Peyer's patch (tissue), 4 donors: ENCODE data around the gene COQ4. TPM values are rescaled to one million over a fixed set of nuclear protein-coding genes. Genes with fewer than 3 reads are reported as not detected.

ENCODE experiments used
- DNase-seq, 3 donors: peaks; one replicate each; pipeline ENCODE4 v3.0.0-alpha.2; 2017 to 2019
- H3K27ac ChIP-seq, 4 donors: fragments of 200-600 bp; sonication (generic); one replicate each; pipeline ENCODE4 v1.5.1; 2016 to 2019
- H3K27me3 ChIP-seq, 2 donors: fragments of 200-600 bp; sonication (generic); one replicate each; pipeline ENCODE4 v1.5.1; 2019
- H3K36me3 ChIP-seq, 3 donors: fragments of 200-600 bp; sonication (generic); one replicate each; pipeline ENCODE4 v1.5.1; 2016 to 2019
- H3K4me1 ChIP-seq, 4 donors: fragments of 200-600 bp; sonication (generic); one replicate each; pipeline ENCODE4 v1.5.1; 2016 to 2019
- H3K4me3 ChIP-seq, 4 donors: fragments of 200-600 bp; sonication (generic); 1 replicate in 3 of 4; 2 replicates in 1 of 4; pipeline ENCODE4 v1.5.1; 2016 to 2019; ENCODE audit warnings: mild to moderate bottlenecking in 1 of 4
- H3K9me3 ChIP-seq, 4 donors: fragments of 200-600 bp; sonication (generic); one replicate each; pipeline ENCODE4 v1.5.1; 2016 to 2019; ENCODE audit warnings: mild to moderate bottlenecking in 1 of 4
- POLR2A ChIP-seq, 2 donors: fragments of 450-650 bp; IDR thresholded peaks; one replicate each; pipeline ENCODE4 v1.5.1; 2017; ENCODE audit warnings: antibody characterized with exemption in 2 of 2, mild to moderate bottlenecking in 2 of 2, moderate library complexity in 2 of 2
- total RNA-seq, 4 donors: library from RNA; depleted of rRNA; stranded (reverse); fragments of >200 nt; gene quantifications; one replicate each; pipeline ENCODE4 v1.1.0, GENCODE V29; 2016
- TF ChIP-seq, protein P1 (sequence below), 6 experiments: fragments of 450-650 bp in 4 of 6; fragments of 200-600 bp in 2 of 6; sonication (generic) in 1 of 6; IDR thresholded peaks; one replicate each; pipeline ENCODE4 v1.5.1; 2017 to 2019; ENCODE audit warnings: antibody characterized with exemption in 6 of 6, mild to moderate bottlenecking in 3 of 6, moderate library complexity in 1 of 6

COQ4 gene
- total RNA-seq, 4 donors from 2014 or later: 65.2 to 191 (median 132) TPM

DNA sequence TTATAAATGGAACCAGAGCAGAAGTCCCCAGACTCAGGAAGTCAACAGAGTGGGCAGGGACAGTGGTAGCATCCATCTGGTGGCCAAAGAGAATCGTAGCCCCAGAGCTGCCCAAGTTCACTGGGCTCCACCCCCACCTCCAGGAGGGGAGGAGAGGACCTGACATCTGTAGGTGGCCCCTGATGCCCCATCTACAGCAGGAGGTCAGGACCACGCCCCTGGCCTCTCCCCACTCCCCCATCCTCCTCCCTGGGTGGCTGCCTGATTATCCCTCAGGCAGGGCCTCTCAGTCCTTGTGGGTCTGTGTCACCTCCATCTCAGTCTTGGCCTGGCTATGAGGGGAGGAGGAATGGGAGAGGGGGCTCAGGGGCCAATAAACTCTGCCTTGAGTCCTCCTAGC lies 38.2 kb downstream of the COQ4 start:
- Histone ChIP-seq H3K27ac (no peak overlapping the region), H3K4me3 (no peak overlapping the region), H3K4me1 (peaks cover 0 to 17% (median 1%) of the 10 kb centered on the region in 4 donors), H3K36me3 (peaks cover 0 to 15% (median 0%) of the 10 kb centered on the region in 3 donors), H3K27me3 (no peaks in the 10 kb centered on the region), H3K9me3 (no peaks in the 10 kb centered on the region)
- DNase-seq: no peak
- TF ChIP-seq, protein P1, sequence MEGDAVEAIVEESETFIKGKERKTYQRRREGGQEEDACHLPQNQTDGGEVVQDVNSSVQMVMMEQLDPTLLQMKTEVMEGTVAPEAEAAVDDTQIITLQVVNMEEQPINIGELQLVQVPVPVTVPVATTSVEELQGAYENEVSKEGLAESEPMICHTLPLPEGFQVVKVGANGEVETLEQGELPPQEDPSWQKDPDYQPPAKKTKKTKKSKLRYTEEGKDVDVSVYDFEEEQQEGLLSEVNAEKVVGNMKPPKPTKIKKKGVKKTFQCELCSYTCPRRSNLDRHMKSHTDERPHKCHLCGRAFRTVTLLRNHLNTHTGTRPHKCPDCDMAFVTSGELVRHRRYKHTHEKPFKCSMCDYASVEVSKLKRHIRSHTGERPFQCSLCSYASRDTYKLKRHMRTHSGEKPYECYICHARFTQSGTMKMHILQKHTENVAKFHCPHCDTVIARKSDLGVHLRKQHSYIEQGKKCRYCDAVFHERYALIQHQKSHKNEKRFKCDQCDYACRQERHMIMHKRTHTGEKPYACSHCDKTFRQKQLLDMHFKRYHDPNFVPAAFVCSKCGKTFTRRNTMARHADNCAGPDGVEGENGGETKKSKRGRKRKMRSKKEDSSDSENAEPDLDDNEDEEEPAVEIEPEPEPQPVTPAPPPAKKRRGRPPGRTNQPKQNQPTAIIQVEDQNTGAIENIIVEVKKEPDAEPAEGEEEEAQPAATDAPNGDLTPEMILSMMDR (IDR thresholded peaks at IDR 0.05): no peak
- TF ChIP-seq POLR2A (IDR thresholded peaks at IDR 0.05): no peak

DNA sequence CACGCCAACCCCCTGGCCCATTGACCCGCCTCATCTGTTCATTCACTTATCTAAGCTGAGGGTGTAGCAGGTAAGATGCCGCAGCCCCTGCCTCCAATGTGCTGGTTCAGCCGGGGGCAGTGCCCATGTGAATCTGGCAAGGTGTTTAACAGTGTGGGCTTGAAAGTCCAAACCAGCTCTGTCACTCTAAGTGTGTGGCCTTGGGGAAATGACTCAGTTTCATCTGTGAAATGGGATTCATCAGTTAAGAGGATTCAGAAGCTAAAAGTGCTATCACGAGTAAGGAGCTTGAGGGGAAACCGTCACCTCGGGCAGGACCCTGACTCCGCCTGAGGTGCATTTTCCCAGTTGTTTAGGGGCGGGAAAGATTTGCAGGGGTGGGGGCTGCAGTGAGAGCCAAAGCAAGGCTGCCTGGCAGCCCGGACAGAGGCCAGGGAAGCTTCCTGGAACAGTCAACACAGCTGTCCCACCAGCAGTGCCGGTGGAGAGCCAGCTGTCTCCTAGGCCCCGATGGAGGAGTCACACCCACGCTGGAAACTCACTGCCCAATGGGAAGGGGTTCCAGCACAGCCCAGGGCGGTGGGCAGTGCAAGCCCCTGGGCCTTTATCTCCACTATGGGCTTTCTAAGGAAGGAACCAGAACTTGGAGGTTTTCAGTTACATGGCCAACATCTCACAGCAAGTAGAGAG lies 38.8 kb downstream of the COQ4 start:
- H3K36me3 ChIP-seq: peaks cover 0 to 10% (median 0%) of the 10 kb centered on the region in 3 donors
- H3K4me1 ChIP-seq: peaks cover 0 to 17% (median 1%) of the 10 kb centered on the region in 4 donors
- DNase-seq: no peak
- no peak for TF ChIP-seq POLR2A (IDR thresholded peaks at IDR 0.05)
- TF ChIP-seq, protein P1 (IDR thresholded peaks at IDR 0.05): no peak
- no peaks in the 10 kb centered on the region for H3K27me3 ChIP-seq
- H3K9me3 ChIP-seq: no peaks in the 10 kb centered on the region
- H3K27ac ChIP-seq: peak overlapping the region in 2 of 4 donors; percentile 49 to 50
- H3K4me3 ChIP-seq: peak overlapping the region in 3 of 4 donors; percentile 22 to 49 (median 40)

DNA sequence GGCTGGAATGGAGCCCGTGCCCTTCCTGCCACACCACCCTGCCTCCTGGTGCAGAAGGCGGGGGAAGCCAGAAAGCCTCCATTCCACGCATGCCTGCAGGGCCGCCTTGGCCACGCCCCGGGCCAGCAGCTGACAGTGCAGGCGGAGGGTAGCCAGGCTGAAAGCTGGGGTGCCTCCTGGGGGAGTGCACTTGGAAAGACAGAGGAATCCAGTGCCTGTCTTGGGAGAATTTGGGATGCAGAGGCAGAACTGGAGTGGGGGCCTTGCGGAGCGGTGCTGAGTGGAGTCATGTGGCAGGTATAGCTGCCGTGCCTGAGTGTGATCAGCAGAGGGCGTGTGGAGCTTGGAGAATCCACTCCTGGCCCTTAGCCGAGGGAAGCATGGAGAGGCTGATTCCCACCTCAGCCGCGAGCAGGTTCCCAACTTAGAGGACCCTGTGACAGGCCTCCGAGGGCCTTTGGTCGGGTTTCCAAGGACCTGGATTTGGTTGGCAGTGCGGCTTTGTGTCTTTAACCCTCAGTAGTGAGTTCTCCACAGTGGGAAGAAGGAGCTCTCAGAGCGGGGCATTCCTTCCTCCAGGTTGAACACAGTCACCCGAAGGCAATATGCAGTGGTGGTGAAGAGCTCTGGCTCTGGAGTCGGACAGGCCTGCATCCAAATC lies 39.5 kb downstream of the COQ4 start:
- Histone ChIP-seq H3K4me3 (peak overlapping the region; percentile 22 to 50 (median 44)), H3K27me3 (no peaks in the 10 kb centered on the region), H3K36me3 (peaks cover 0 to 6% (median 0%) of the 10 kb centered on the region in 3 donors), H3K27ac (peak overlapping the region in 2 of 4 donors; percentile 49 to 50), H3K4me1 (peaks cover 0 to 17% (median 1%) of the 10 kb centered on the region in 4 donors), H3K9me3 (no peaks in the 10 kb centered on the region)
- TF ChIP-seq, protein P1 (IDR thresholded peaks at IDR 0.05): peak; percentile 57 to 91 (median 80)
- TF ChIP-seq POLR2A (IDR thresholded peaks at IDR 0.05): no peak
- DNase-seq: peak; percentile 76 to 92 (median 85)

DNA sequence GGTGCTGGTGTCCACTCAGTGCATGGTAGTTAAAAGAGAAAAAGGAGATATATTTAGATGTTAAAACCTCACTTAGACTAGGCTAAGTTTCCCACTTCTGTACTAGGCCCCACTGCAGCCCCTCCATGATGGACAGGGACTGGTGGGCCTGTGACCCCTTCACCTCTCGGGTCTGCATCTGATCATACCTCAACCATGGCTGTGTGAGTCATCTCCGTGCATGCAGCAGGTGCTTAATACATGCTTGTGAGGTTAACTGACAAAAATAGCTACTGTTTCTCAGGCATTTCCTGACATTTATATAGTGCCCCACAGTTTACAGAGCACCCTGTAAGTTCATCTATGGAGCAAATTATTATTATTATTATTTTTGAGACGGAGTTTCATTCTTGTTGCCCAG lies 40.1 kb downstream of the COQ4 start:
- H3K9me3 ChIP-seq: no peaks in the 10 kb centered on the region
- peaks cover 0 to under 1% (median 0%) of the 10 kb centered on the region in 3 donors for H3K36me3 ChIP-seq
- no peak for TF ChIP-seq POLR2A (IDR thresholded peaks at IDR 0.05)
- TF ChIP-seq, protein P1 (IDR thresholded peaks at IDR 0.05): no peak
- peak overlapping the region in 1 of 4 donors; percentile 50 for H3K27ac ChIP-seq
- no peak for DNase-seq
- H3K27me3 ChIP-seq: no peaks in the 10 kb centered on the region
- H3K4me3 ChIP-seq: no peak overlapping the region
- H3K4me1 ChIP-seq: peaks cover 0 to 17% (median 1%) of the 10 kb centered on the region in 4 donors

- Histone ChIP-seq H3K36me3 (no peaks in the 10 kb centered on the region), H3K4me3 (no peak overlapping the region), H3K27me3 (no peaks in the 10 kb centered on the region), H3K27ac (no peak overlapping the region), H3K9me3 (no peaks in the 10 kb centered on the region), H3K4me1 (peaks cover 0 to 24% (median 1%) of the 10 kb centered on the region in 4 donors)
- TF ChIP-seq, protein P1 (IDR thresholded peaks at IDR 0.05): no peak
- no peak for TF ChIP-seq POLR2A (IDR thresholded peaks at IDR 0.05)
- no peak for DNase-seq
Observed at GRCh38 chr9:128365525-128365924, 42.9 kb downstream of the COQ4 start.
